Neural progenitor cell (in vitro differentiated cells): ENCODE results near the gene ST6GAL1. TPM values are rescaled to one million over a fixed set of nuclear protein-coding genes. Genes with fewer than 3 reads are reported as not detected.

ENCODE experiments used
- DNase-seq: peaks from one replicate; pipeline ENCODE4 v3.0.0-alpha.2; 2016; ENCODE audit warnings: low spot score
- H2AFZ ChIP-seq: fragments of 200-600 bp; sonication (generic); replicated peaks from 2 replicates; pipeline ENCODE4 v1.6.1; 2016; ENCODE audit warnings: antibody characterized with exemption
- H3F3A ChIP-seq: fragments of 200-600 bp; sonication (generic); 2 replicates; pipeline ENCODE4 v1.6.1; 2016; ENCODE audit warnings: antibody characterized with exemption, low read depth
- H3K27ac ChIP-seq: fragments of 200-600 bp; sonication (generic); 2 replicates; pipeline ENCODE4 v1.5.1; 2016; ENCODE audit warnings: mild to moderate bottlenecking
- H3K27me3 ChIP-seq: fragments of 200-600 bp; sonication (generic); 2 replicates; pipeline ENCODE4 v1.6.1; 2016; ENCODE audit warnings: mild to moderate bottlenecking, moderate library complexity
- H3K36me3 ChIP-seq: fragments of 200-600 bp; sonication (generic); 2 replicates; pipeline ENCODE4 v1.5.1; 2016
- H3K4me1 ChIP-seq: fragments of 200-600 bp; sonication (generic); 2 replicates; pipeline ENCODE4 v1.6.1; 2016; ENCODE audit warnings: mixed run types
- H3K4me2 ChIP-seq: fragments of 200-600 bp; sonication (generic); 2 replicates; pipeline ENCODE4 v1.6.1; 2016
- H3K4me3 ChIP-seq: fragments of 200-600 bp; sonication (generic); 2 replicates; pipeline ENCODE4 v1.5.1; 2016
- H3K79me2 ChIP-seq: fragments of 200-600 bp; sonication (generic); 2 replicates; pipeline ENCODE4 v1.6.1; 2016; ENCODE audit warnings: low read depth
- H3K9ac ChIP-seq: fragments of 200-600 bp; sonication (generic); 2 replicates; pipeline ENCODE4 v1.6.1; 2016
- H3K9me3 ChIP-seq: fragments of 200-600 bp; sonication (generic); 2 replicates; pipeline ENCODE4 v1.5.1; 2016; ENCODE audit warnings: low read depth
- H4K20me1 ChIP-seq: fragments of 200-600 bp; sonication (generic); 2 replicates; pipeline ENCODE4 v1.6.1; 2016; ENCODE audit warnings: low read depth
- H3K27ac Mint-ChIP-seq: 3 replicates; pipeline ENCODE4 v1.8.0; 2021; ENCODE audit warnings: mixed read lengths
- H3K27me3 Mint-ChIP-seq: 2 replicates; pipeline ENCODE4 v1.8.0; 2022; ENCODE audit warnings: low read depth, mild to moderate bottlenecking, inconsistent platforms, moderate library complexity, mixed read lengths; ENCODE audit not compliant: insufficient read depth
- H3K36me3 Mint-ChIP-seq: 3 replicates; pipeline ENCODE4 v1.8.0; 2021; ENCODE audit warnings: mixed read lengths
- H3K4me1 Mint-ChIP-seq: 3 replicates; pipeline ENCODE4 v1.8.0; 2021; ENCODE audit warnings: mixed read lengths
- H3K4me3 Mint-ChIP-seq: 3 replicates; pipeline ENCODE4 v1.8.0; 2021; ENCODE audit warnings: mild to moderate bottlenecking, moderate library complexity, mixed read lengths
- H3K9me3 Mint-ChIP-seq: 3 replicates; pipeline ENCODE4 v1.8.0; 2020; ENCODE audit warnings: mixed read lengths
- CTCF ChIP-seq: fragments of 200-600 bp; sonication (generic); IDR thresholded peaks from 2 replicates; pipeline ENCODE4 v1.5.1; 2017; ENCODE audit warnings: antibody characterized with exemption, mild to moderate bottlenecking
- EZH2 ChIP-seq: fragments of 200-600 bp; sonication (generic); IDR thresholded peaks from 2 replicates; pipeline ENCODE4 v1.6.1; 2017; ENCODE audit warnings: antibody characterized with exemption, mild to moderate bottlenecking, moderate library complexity
- EZH2phosphoT487 ChIP-seq: fragments of 200-600 bp; sonication (generic); IDR thresholded peaks from 2 replicates; pipeline ENCODE4 v1.6.1; 2017; ENCODE audit warnings: antibody characterized with exemption
- total RNA-seq: library from RNA; depleted of rRNA; stranded (reverse); fragments of >200 nt; gene quantifications from 2 replicates; pipeline ENCODE4 v1.2.3, GENCODE V29; 2015; ENCODE audit warnings: low replicate concordance

The ST6GAL1 gene
- total RNA-seq, 1 donor from 2014 or later, result 27.3 TPM

DNA sequence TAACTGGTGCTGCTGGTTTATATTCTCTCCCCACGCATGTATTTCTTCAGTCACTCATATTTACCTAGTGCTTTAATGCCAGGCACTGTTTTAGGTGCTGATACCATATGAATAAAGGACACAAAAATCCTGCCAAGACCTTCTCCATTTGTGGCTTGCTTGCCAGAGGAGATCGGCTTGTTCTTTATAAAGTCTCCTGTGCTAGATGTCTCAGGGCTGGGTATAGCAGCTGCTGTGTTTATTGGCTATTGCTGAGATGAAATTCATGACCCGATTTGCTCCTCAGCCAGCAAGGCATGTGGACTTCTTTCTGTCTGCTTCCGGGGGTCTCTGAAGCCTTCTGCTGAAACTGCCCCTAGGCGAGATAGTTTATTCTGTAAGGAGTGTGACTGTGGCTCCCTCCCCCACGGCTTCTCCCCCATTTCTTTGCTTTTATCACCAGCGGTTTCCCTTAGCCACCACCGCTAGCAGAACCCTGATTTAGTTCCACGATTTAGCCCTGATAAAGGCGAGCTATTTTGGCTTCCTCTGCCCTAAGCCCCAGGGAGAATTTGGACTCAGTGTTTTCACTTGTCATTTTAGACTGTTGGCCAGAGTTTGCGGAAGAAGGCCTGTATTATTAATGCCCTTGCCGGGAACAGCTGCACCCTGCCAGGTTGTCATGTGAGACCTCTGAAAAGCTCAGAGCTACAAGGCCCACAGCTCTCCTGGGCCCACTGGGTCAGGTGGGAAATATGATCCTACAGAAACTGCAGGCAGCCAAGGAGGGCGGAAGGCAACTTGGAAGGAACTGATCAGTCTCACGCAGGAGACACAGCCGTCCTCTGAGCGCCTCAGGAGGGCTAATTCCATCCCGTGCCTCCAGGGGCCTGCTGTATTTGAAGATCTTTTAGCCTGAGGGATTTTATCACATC, 46.8 kb downstream of the ST6GAL1 start:
- TF ChIP-seq EZH2 (no peak), EZH2phosphoT487 (no peak), CTCF (no peak)
- Histone ChIP-seq H3K9me3 (no peaks in the 10 kb centered on the region), H3K4me1 (peaks cover 9% of the 10 kb centered on the region), H3K9ac (no peak overlapping the region), H4K20me1 (peaks cover 6% of the 10 kb centered on the region), H3K79me2 (no peaks in the 10 kb centered on the region), H3K36me3 (no peaks in the 10 kb centered on the region), H2AFZ (no peak overlapping the region), H3K27ac (no peak overlapping the region), H3K27me3 (no peaks in the 10 kb centered on the region), H3K4me3 (no peak overlapping the region), H3F3A (no peaks in the 10 kb centered on the region), H3K4me2 (peak overlapping the region; percentile 13)
- Mint-ChIP-seq H3K4me3 (no peak overlapping the region), H3K27me3 (peaks cover 4% of the 10 kb centered on the region), H3K4me1 (peaks cover 15% of the 10 kb centered on the region), H3K27ac (peak overlapping the region; percentile 50), H3K36me3 (peaks cover 14% of the 10 kb centered on the region), H3K9me3 (no peaks in the 10 kb centered on the region)
- peak; percentile 24 for DNase-seq

DNA sequence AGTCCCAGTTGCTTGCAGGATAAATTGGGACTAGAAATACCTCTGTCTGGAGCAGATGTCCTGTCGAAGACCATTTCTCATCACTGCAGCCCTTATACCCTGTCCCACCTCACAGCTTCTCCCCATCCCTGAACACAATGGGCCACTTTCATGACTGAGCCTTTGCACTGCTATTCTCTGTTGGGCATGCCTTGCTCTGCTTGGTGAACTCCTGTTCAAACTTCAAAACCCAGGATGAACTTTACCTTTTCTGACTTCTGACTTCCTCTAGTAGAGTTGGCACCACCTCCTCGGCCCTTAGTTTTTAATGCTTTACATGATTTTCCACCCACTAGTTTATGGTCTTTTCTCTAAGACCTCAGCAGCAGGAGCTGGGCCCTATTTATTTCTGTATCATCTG, 48.4 kb downstream of the ST6GAL1 start:
- H3K4me2 ChIP-seq, result no peak overlapping the region
- no peaks in the 10 kb centered on the region for H3F3A ChIP-seq
- peak overlapping the region; percentile 14 for H3K27ac Mint-ChIP-seq
- peaks cover 6% of the 10 kb centered on the region for H4K20me1 ChIP-seq
- H3K36me3 ChIP-seq, result no peaks in the 10 kb centered on the region
- H3K4me3 ChIP-seq, result no peak overlapping the region
- H3K9me3 Mint-ChIP-seq, result no peaks in the 10 kb centered on the region
- peaks cover 15% of the 10 kb centered on the region for H3K4me1 Mint-ChIP-seq
- no peak for DNase-seq
- no peak overlapping the region for H2AFZ ChIP-seq
- H3K9me3 ChIP-seq, result no peaks in the 10 kb centered on the region
- no peaks in the 10 kb centered on the region for H3K79me2 ChIP-seq
- peaks cover 4% of the 10 kb centered on the region for H3K27me3 Mint-ChIP-seq
- H3K9ac ChIP-seq, result no peak overlapping the region
- no peaks in the 10 kb centered on the region for H3K27me3 ChIP-seq
- H3K4me3 Mint-ChIP-seq, result no peak overlapping the region
- peaks cover 9% of the 10 kb centered on the region for H3K4me1 ChIP-seq
- H3K27ac ChIP-seq, result no peak overlapping the region
- H3K36me3 Mint-ChIP-seq, result peaks cover 17% of the 10 kb centered on the region
- no peak for TF ChIP-seq EZH2phosphoT487
- TF ChIP-seq EZH2, result no peak
- TF ChIP-seq CTCF, result no peak

GRCh38 chr3:186979852-186980251, 49.5 kb downstream of the ST6GAL1 start:
- no peak overlapping the region for H3K4me2 ChIP-seq
- Mint-ChIP-seq H3K27me3 (peaks cover 3% of the 10 kb centered on the region), H3K27ac (no peak overlapping the region), H3K9me3 (no peaks in the 10 kb centered on the region), H3K36me3 (peaks cover 12% of the 10 kb centered on the region), H3K4me3 (no peak overlapping the region), H3K4me1 (peaks cover 15% of the 10 kb centered on the region)
- no peak overlapping the region for H3K9ac ChIP-seq
- DNase-seq, result no peak
- TF ChIP-seq EZH2phosphoT487 (no peak), EZH2 (no peak)
- no peaks in the 10 kb centered on the region for H3F3A ChIP-seq
- H3K27ac ChIP-seq, result no peak overlapping the region
- peaks cover 9% of the 10 kb centered on the region for H3K4me1 ChIP-seq
- peaks cover 4% of the 10 kb centered on the region for H4K20me1 ChIP-seq
- H2AFZ ChIP-seq, result no peak overlapping the region
- H3K9me3 ChIP-seq, result no peaks in the 10 kb centered on the region
- H3K79me2 ChIP-seq, result no peaks in the 10 kb centered on the region
- H3K27me3 ChIP-seq, result no peaks in the 10 kb centered on the region
- no peak overlapping the region for H3K4me3 ChIP-seq
- H3K36me3 ChIP-seq, result no peaks in the 10 kb centered on the region

- H3K27me3 Mint-ChIP-seq, result no peaks in the 10 kb centered on the region
- no peak for TF ChIP-seq EZH2phosphoT487
- no peak for TF ChIP-seq CTCF
- TF ChIP-seq EZH2, result no peak
- Histone ChIP-seq H3K27ac (no peak overlapping the region), H3K79me2 (no peaks in the 10 kb centered on the region), H3F3A (no peaks in the 10 kb centered on the region), H2AFZ (no peak overlapping the region), H3K36me3 (no peaks in the 10 kb centered on the region), H4K20me1 (peaks cover 3% of the 10 kb centered on the region), H3K4me3 (no peak overlapping the region), H3K9ac (no peak overlapping the region), H3K4me1 (peaks cover 9% of the 10 kb centered on the region), H3K9me3 (no peaks in the 10 kb centered on the region), H3K4me2 (no peak overlapping the region), H3K27me3 (no peaks in the 10 kb centered on the region)
- no peak for DNase-seq
- no peaks in the 10 kb centered on the region for H3K9me3 Mint-ChIP-seq
- H3K27ac Mint-ChIP-seq, result no peak overlapping the region
- peaks cover 12% of the 10 kb centered on the region for H3K4me1 Mint-ChIP-seq
- peaks cover 8% of the 10 kb centered on the region for H3K36me3 Mint-ChIP-seq
- H3K4me3 Mint-ChIP-seq, result no peak overlapping the region
Measured at GRCh38 chr3:186980989-186981388, 50.7 kb downstream of the ST6GAL1 start.
